ENCODE results near the gene IL36G. TPM values are rescaled to one million over a fixed set of nuclear protein-coding genes. Genes with fewer than 3 reads are reported as not detected.

The IL36G gene
- total RNA-seq, 1 donor from 2014 or later, result not detected

DNA sequence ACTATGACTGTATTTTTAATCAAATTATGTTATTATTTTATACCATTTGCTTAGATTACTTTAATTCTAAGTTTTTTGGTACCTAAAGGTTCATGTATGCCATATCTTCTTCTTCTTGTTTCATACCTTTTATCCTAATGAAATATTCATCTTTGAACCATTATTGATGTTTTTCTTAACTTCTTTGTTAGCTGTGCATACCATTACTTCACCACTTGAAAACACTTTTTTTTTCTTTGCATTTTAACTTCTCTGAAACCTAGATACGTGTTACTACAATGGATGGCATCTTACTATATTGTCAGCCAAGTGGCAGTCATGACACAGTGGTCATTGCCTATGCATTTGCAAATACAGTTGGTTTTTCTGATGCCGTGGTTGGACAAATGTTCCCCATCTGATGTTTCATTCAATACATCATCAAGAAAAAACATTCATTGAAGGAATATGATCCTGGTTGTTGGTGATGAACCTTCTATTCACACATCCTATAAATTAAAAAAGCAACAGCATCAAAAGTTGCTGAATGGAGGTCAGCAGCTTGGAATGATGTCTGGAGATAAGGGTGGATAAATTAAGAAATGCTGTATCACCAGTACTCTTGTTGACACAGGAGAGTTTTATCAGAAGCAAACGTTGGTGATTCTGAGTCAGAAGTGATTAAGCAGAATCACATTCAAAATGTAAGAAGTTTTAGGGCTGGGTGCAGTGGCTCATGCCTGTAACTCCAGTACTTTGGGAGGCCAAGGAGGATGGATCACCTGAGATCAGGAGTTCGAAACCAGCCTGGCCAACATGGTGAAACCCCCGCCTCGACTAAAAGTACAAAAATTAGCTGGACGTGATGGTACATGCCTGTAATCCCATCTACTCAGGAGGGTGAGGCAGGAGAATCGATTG lies 34.9 kb downstream of the IL36G start:
- intact Hi-C loops (cut with DNase I), result no loop called here
- H3K36me3 ChIP-seq, result no peaks in the 10 kb centered on the region
- DNase-seq, result no peak
- no peak overlapping the region for H3K27ac ChIP-seq
- H3K4me3 ChIP-seq, result no peak overlapping the region
- H3K27me3 ChIP-seq (ENCODE audit: low read depth), result no peaks in the 10 kb centered on the region
- no peaks in the 10 kb centered on the region for H3K9me3 ChIP-seq
- TF ChIP-seq, protein P1, sequence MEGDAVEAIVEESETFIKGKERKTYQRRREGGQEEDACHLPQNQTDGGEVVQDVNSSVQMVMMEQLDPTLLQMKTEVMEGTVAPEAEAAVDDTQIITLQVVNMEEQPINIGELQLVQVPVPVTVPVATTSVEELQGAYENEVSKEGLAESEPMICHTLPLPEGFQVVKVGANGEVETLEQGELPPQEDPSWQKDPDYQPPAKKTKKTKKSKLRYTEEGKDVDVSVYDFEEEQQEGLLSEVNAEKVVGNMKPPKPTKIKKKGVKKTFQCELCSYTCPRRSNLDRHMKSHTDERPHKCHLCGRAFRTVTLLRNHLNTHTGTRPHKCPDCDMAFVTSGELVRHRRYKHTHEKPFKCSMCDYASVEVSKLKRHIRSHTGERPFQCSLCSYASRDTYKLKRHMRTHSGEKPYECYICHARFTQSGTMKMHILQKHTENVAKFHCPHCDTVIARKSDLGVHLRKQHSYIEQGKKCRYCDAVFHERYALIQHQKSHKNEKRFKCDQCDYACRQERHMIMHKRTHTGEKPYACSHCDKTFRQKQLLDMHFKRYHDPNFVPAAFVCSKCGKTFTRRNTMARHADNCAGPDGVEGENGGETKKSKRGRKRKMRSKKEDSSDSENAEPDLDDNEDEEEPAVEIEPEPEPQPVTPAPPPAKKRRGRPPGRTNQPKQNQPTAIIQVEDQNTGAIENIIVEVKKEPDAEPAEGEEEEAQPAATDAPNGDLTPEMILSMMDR (IDR thresholded peaks at IDR 0.05), result no peak
- no peaks in the 10 kb centered on the region for H3K4me1 ChIP-seq
- no peak for ATAC-seq

DNA sequence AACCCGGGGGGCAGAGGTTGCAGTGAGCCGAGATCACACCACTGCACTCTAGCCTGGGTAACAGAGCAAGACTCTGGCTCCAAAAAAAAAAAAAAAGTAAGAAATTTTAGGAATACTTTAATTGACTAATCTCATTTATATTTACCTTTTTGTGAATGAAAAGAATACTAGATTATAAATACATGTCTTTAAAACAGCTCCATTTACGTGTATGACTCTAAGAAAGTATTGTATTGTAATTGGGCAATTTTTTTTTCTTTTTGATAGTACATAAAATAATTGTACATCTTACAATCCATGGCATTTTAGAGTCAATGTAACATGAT lies 35.5 kb downstream of the IL36G start:
- Histone ChIP-seq H3K36me3 (no peaks in the 10 kb centered on the region), H3K4me3 (no peak overlapping the region), H3K27me3 (ENCODE audit: low read depth) (peaks cover 4% of the 10 kb centered on the region), H3K27ac (no peak overlapping the region), H3K4me1 (no peaks in the 10 kb centered on the region), H3K9me3 (no peaks in the 10 kb centered on the region)
- TF ChIP-seq, protein P1 (IDR thresholded peaks at IDR 0.05), result no peak
- ATAC-seq (no peak), DNase-seq (no peak)
- intact Hi-C loops (cut with DNase I), result no loop called here

DNA sequence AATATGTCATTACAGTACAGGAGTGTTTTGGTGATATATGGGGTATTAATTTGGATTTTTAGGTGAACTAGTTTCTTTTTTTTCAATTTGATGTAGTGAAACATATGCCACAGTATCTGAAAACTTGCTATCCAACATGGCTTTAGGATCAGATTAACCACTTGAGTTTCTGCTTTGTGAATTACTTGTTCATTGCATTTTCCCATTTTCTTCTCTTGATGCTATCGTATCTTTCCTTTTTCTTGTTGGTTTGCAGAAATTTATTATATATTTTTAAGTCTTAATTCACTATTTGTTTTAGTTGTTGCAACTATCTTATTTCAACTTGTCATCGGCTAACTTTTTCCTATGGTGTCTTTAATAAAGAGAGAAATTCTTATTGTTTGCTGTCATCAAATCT lies 36.3 kb downstream of the IL36G start:
- DNase-seq (no peak), ATAC-seq (no peak)
- no peaks in the 10 kb centered on the region for H3K4me1 ChIP-seq
- H3K36me3 ChIP-seq, result no peaks in the 10 kb centered on the region
- intact Hi-C loops (cut with DNase I), result no loop called here
- peaks cover 4% of the 10 kb centered on the region for H3K27me3 ChIP-seq (ENCODE audit: low read depth)
- H3K27ac ChIP-seq, result no peak overlapping the region
- TF ChIP-seq, protein P1 (IDR thresholded peaks at IDR 0.05), result no peak
- no peak overlapping the region for H3K4me3 ChIP-seq
- H3K9me3 ChIP-seq, result no peaks in the 10 kb centered on the region

DNA sequence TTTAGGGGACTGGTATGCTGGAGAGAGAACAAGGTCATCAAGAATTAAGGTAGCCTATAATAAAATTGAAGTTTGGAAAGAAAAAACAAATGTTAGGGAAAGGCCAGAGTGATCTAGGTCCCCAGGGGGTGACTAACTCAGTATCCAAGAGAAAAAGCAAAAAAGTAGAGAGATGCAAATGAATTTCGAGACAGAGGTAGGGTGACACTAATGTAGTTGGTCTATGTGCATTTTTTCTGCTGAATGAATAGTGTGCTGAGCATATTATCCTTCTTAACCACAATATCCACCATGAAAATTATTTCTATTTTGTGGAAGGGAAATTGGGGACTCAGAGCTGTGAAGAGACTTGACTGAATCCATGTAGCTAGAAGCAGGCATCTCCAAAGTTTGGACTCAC lies 37.2 kb downstream of the IL36G start:
- intact Hi-C loops (cut with DNase I), result no loop called here
- no peak overlapping the region for H3K4me3 ChIP-seq
- no peak for ATAC-seq
- DNase-seq, result no peak
- H3K4me1 ChIP-seq, result no peaks in the 10 kb centered on the region
- TF ChIP-seq, protein P1 (IDR thresholded peaks at IDR 0.05), result no peak
- peaks cover 4% of the 10 kb centered on the region for H3K27me3 ChIP-seq (ENCODE audit: low read depth)
- H3K36me3 ChIP-seq, result no peaks in the 10 kb centered on the region
- no peak overlapping the region for H3K27ac ChIP-seq
- no peaks in the 10 kb centered on the region for H3K9me3 ChIP-seq

DNA sequence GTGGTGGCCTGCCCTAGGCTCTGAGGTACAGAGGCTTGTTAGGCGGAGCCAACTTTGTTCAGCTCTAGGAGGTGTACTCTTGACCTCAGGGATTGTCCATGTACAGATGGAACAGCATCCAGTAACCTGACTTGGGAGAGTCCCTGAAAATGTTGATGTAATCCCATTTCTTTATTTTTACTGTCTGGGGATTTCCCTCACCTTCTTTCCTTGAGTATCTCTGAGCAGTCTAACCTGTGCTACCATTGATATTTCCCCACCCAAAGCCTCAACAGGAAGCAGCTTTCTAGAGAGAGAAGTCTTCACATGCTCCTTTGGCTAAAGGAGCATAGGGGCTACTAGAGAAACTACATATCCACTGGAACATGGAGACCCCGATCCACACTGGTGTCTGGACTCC lies 37.8 kb downstream of the IL36G start:
- TF ChIP-seq, protein P1 (IDR thresholded peaks at IDR 0.05), result no peak
- H3K27me3 ChIP-seq (ENCODE audit: low read depth), result peaks cover 4% of the 10 kb centered on the region
- no peaks in the 10 kb centered on the region for H3K4me1 ChIP-seq
- no peak overlapping the region for H3K4me3 ChIP-seq
- no peaks in the 10 kb centered on the region for H3K36me3 ChIP-seq
- no peak for ATAC-seq
- DNase-seq, result no peak
- no peaks in the 10 kb centered on the region for H3K9me3 ChIP-seq
- intact Hi-C loops (cut with DNase I), result no loop called here
- H3K27ac ChIP-seq, result no peak overlapping the region
